Activated CD8-positive, alpha-beta T cell treated with anti-CD3 and anti-CD28 coated beads for 36 hours (primary cell): ENCODE measurements around the gene KDM3B. TPM values are rescaled to one million over a fixed set of nuclear protein-coding genes. Genes with fewer than 3 reads are reported as not detected.

Experiments used
- ATAC-seq: fragments of 200-7000 bp; cut with Tn5 transposase; one replicate; pipeline ENCODE4 v1.10.0; 2021; ENCODE audit warnings: mild to moderate bottlenecking, moderate library complexity
- CTCF ChIA-PET: fragments of 350-600 bp; sonication (Branson Sonifier 250); formaldehyde crosslinking; loops from one replicate; lab custom pipeline; 2021; ENCODE audit warnings: antibody characterized with exemption; lab: Charles Lee
- POLR2A ChIA-PET: fragments of 350-600 bp; sonication (Branson Sonifier 250); formaldehyde crosslinking; loops from one replicate; lab custom pipeline; 2021; ENCODE audit warnings: antibody characterized with exemption; lab: Charles Lee
- DNase-seq: peaks from one replicate; pipeline ENCODE4 v3.0.0-alpha.2; 2020
- H3K27ac Mint-ChIP-seq: one replicate; pipeline ENCODE4 v1.8.0; 2021; ENCODE audit warnings: mild to moderate bottlenecking, mixed read lengths
- H3K27me3 Mint-ChIP-seq: one replicate; pipeline ENCODE4 v1.8.0; 2021; ENCODE audit warnings: mixed read lengths
- H3K36me3 Mint-ChIP-seq: one replicate; pipeline ENCODE4 v1.8.0; 2021; ENCODE audit warnings: low read depth, mixed read lengths
- H3K4me1 Mint-ChIP-seq: one replicate; pipeline ENCODE4 v1.8.0; 2021; ENCODE audit warnings: low read depth, mixed read lengths
- H3K4me3 Mint-ChIP-seq: one replicate; pipeline ENCODE4 v1.8.0; 2021; ENCODE audit warnings: mild to moderate bottlenecking, moderate library complexity, mixed read lengths
- H3K9me3 Mint-ChIP-seq: one replicate; pipeline ENCODE4 v1.8.0; 2021; ENCODE audit warnings: mixed read lengths
- CTCF ChIP-seq: fragments of 200-600 bp; IDR thresholded peaks from one replicate; pipeline ENCODE4 v1.8.0; 2022; ENCODE audit warnings: antibody characterized with exemption, mild to moderate bottlenecking
- intact Hi-C: fragments of 100-400 bp; cut with micrococcal nuclease; formaldehyde crosslinking; loops from one replicate; pipeline ENCODE4 v1.10.0; 2022
- total RNA-seq, 2 experiments: library from RNA; stranded (reverse); gene quantifications; one replicate each; pipeline ENCODE4 v1.2.3, GENCODE V29; 2021

The KDM3B gene
- total RNA-seq, 2 experiments from 2014 or later = 41.6 to 41.9 TPM

- ChIA-PET CTCF (interaction anchor here (0.8 to 2.0 kb wide), 2 partner anchors 7 to 9 kb away, joined by 3 to 9 read pairs; partner anchors contain the start of gene KDM3B), POLR2A (interaction anchor here (0.9 kb wide), 1 partner anchor 23 kb away, joined by 3 read pairs; the partner anchor contains the start of gene FAM53C)
- ATAC-seq (peak; percentile 67), DNase-seq (no peak)
- Mint-ChIP-seq H3K4me1 (peaks cover 30% of the 10 kb centered on the region), H3K27me3 (no peaks in the 10 kb centered on the region), H3K27ac (peak overlapping the region; percentile 34), H3K4me3 (no peak overlapping the region), H3K36me3 (peaks cover 2% of the 10 kb centered on the region), H3K9me3 (no peaks in the 10 kb centered on the region)
- intact Hi-C loops = no loop called here
- no peak for TF ChIP-seq CTCF
Observed at GRCh38 chr5:138360941-138361452, 8.5 kb downstream of the KDM3B start.

GRCh38 chr5:138364576-138364975 is 12.1 kb downstream of the KDM3B start:
- ChIA-PET CTCF (no interaction called here), POLR2A (no interaction called here)
- H3K27me3 Mint-ChIP-seq = no peaks in the 10 kb centered on the region
- no peak overlapping the region for H3K27ac Mint-ChIP-seq
- no peak overlapping the region for H3K4me3 Mint-ChIP-seq
- no peaks in the 10 kb centered on the region for H3K36me3 Mint-ChIP-seq
- ATAC-seq (no peak), DNase-seq (no peak)
- TF ChIP-seq CTCF = no peak
- H3K9me3 Mint-ChIP-seq = no peaks in the 10 kb centered on the region
- intact Hi-C loops = no loop called here
- peaks cover 48% of the 10 kb centered on the region for H3K4me1 Mint-ChIP-seq

GRCh38 chr5:138366632-138367382 is 14.3 kb downstream of the KDM3B start:
- ATAC-seq (no peak), DNase-seq (no peak)
- intact Hi-C loops = no loop called here
- Mint-ChIP-seq H3K9me3 (no peaks in the 10 kb centered on the region), H3K27me3 (no peaks in the 10 kb centered on the region), H3K27ac (no peak overlapping the region), H3K4me1 (peaks cover 35% of the 10 kb centered on the region), H3K4me3 (no peak overlapping the region), H3K36me3 (no peaks in the 10 kb centered on the region)
- TF ChIP-seq CTCF = no peak
- POLR2A ChIA-PET = interaction anchor here (0.5 to 0.6 kb wide), 2 partner anchors 19 to 169 kb away, joined by 3 read pairs; no protein-coding TSS in a partner anchor
- CTCF ChIA-PET = interaction anchor here (8.1 kb wide), 1 partner anchor 14 kb away, joined by 89 read pairs; the partner anchor contains the start of gene KDM3B

- intact Hi-C loops = no loop called here
Observed at GRCh38 chr5:138369261-138369660, 16.8 kb downstream of the KDM3B start.

More at GRCh38 chr5:138369261-138369660, 16.8 kb downstream of the KDM3B start:
- Mint-ChIP-seq H3K9me3 (no peaks in the 10 kb centered on the region), H3K27ac (peak overlapping the region; percentile 6), H3K27me3 (no peaks in the 10 kb centered on the region), H3K4me1 (peaks cover 41% of the 10 kb centered on the region), H3K4me3 (no peak overlapping the region), H3K36me3 (no peaks in the 10 kb centered on the region)
- ChIA-PET CTCF (interaction anchor here (1.4 to 8.1 kb wide), 2 partner anchors 16 to 38 kb away, joined by 3 to 89 read pairs; partner anchors contain the start of genes CDC25C and KDM3B), POLR2A (interaction anchor here (1.2 to 1.7 kb wide), 2 partner anchors 20 to 70 kb away, joined by 3 to 6 read pairs; partner anchors contain the start of gene REEP2)
- TF ChIP-seq CTCF = no peak
- no peak for DNase-seq
- ATAC-seq = no peak
